ENCODE measurements around the gene RUNX1. TPM values are rescaled to one million over a fixed set of nuclear protein-coding genes. Genes with fewer than 3 reads are reported as not detected.

Gene RUNX1
- total RNA-seq, 1 donor from 2014 or later: 92.1 TPM

- ATAC-seq (ENCODE audit: low read depth) (no peak), DNase-seq (no peak)
- H3K4me3 Mint-ChIP-seq: no peak overlapping the region
- CTCF ChIA-PET: no interaction called here
- H3K4me1 Mint-ChIP-seq: no peaks in the 10 kb centered on the region
- H3K27ac Mint-ChIP-seq: no peak overlapping the region
- H3K27me3 Mint-ChIP-seq: no peaks in the 10 kb centered on the region
- POLR2A ChIA-PET: no interaction called here
- H3K36me3 Mint-ChIP-seq (ENCODE audit: low read depth): no peaks in the 10 kb centered on the region
- peaks cover 3% of the 10 kb centered on the region for H3K9me3 Mint-ChIP-seq
- intact Hi-C loops (cut with micrococcal nuclease): no loop called here
- TF ChIP-seq, protein P1, sequence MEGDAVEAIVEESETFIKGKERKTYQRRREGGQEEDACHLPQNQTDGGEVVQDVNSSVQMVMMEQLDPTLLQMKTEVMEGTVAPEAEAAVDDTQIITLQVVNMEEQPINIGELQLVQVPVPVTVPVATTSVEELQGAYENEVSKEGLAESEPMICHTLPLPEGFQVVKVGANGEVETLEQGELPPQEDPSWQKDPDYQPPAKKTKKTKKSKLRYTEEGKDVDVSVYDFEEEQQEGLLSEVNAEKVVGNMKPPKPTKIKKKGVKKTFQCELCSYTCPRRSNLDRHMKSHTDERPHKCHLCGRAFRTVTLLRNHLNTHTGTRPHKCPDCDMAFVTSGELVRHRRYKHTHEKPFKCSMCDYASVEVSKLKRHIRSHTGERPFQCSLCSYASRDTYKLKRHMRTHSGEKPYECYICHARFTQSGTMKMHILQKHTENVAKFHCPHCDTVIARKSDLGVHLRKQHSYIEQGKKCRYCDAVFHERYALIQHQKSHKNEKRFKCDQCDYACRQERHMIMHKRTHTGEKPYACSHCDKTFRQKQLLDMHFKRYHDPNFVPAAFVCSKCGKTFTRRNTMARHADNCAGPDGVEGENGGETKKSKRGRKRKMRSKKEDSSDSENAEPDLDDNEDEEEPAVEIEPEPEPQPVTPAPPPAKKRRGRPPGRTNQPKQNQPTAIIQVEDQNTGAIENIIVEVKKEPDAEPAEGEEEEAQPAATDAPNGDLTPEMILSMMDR (IDR thresholded peaks at IDR 0.05): no peak
Observed at GRCh38 chr21:35083246-35083645, 34.1 kb upstream of the RUNX1 start.

- H3K36me3 Mint-ChIP-seq (ENCODE audit: low read depth): no peaks in the 10 kb centered on the region
- intact Hi-C loops (cut with micrococcal nuclease): no loop called here
- peaks cover 3% of the 10 kb centered on the region for H3K9me3 Mint-ChIP-seq
- CTCF ChIA-PET: no interaction called here
- no peak for ATAC-seq (ENCODE audit: low read depth)
- H3K4me3 Mint-ChIP-seq: no peak overlapping the region
- H3K27ac Mint-ChIP-seq: no peak overlapping the region
- no peaks in the 10 kb centered on the region for H3K27me3 Mint-ChIP-seq
- no peaks in the 10 kb centered on the region for H3K4me1 Mint-ChIP-seq
- POLR2A ChIA-PET: no interaction called here
- TF ChIP-seq, protein P1 (IDR thresholded peaks at IDR 0.05): no peak
- no peak for DNase-seq
Observed at GRCh38 chr21:35081861-35082260, 32.8 kb upstream of the RUNX1 start.

GRCh38 chr21:35079181-35079580 lies 30.1 kb upstream of the RUNX1 start:
- no peak for ATAC-seq (ENCODE audit: low read depth)
- H3K9me3 Mint-ChIP-seq: peaks cover 2% of the 10 kb centered on the region
- DNase-seq: no peak
- POLR2A ChIA-PET: no interaction called here
- CTCF ChIA-PET: no interaction called here
- TF ChIP-seq, protein P1 (IDR thresholded peaks at IDR 0.05): no peak
- H3K4me3 Mint-ChIP-seq: no peak overlapping the region
- H3K4me1 Mint-ChIP-seq: no peaks in the 10 kb centered on the region
- H3K27ac Mint-ChIP-seq: no peak overlapping the region
- H3K27me3 Mint-ChIP-seq: no peaks in the 10 kb centered on the region
- intact Hi-C loops (cut with micrococcal nuclease): no loop called here
- no peaks in the 10 kb centered on the region for H3K36me3 Mint-ChIP-seq (ENCODE audit: low read depth)

DNA sequence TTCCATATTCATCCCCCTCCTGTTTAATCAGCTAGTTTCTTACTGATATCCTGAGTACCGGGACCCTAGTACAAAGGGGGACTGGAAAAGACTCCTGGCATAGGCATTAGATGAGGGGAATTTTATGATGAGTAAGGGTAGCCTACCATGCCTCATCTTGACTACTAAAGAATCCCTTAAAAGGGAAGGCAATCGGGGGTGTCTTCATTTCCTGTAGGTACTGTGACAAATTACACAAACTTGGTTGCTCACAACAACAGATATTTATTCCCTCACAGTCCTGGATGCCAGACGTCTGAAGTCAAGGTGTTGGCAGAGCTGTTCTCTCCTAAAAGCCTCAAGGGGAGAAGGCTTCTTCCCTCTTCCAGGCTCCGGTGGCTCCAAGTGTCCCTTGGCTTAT lies 28.9 kb upstream of the RUNX1 start:
- TF ChIP-seq, protein P1 (IDR thresholded peaks at IDR 0.05): no peak
- H3K4me3 Mint-ChIP-seq: no peak overlapping the region
- H3K4me1 Mint-ChIP-seq: no peaks in the 10 kb centered on the region
- H3K27ac Mint-ChIP-seq: no peak overlapping the region
- peaks cover 6% of the 10 kb centered on the region for H3K9me3 Mint-ChIP-seq
- ChIA-PET CTCF (no interaction called here), POLR2A (no interaction called here)
- no peak for DNase-seq
- intact Hi-C loops (cut with micrococcal nuclease): no loop called here
- ATAC-seq (ENCODE audit: low read depth): no peak
- H3K36me3 Mint-ChIP-seq (ENCODE audit: low read depth): no peaks in the 10 kb centered on the region
- peaks cover 5% of the 10 kb centered on the region for H3K27me3 Mint-ChIP-seq

- intact Hi-C loops (cut with micrococcal nuclease): no loop called here
- CTCF ChIA-PET: no interaction called here
- TF ChIP-seq, protein P1 (IDR thresholded peaks at IDR 0.05): no peak
- Mint-ChIP-seq H3K9me3 (peaks cover 6% of the 10 kb centered on the region), H3K4me1 (no peaks in the 10 kb centered on the region), H3K27ac (no peak overlapping the region), H3K27me3 (peaks cover 5% of the 10 kb centered on the region), H3K36me3 (ENCODE audit: low read depth) (no peaks in the 10 kb centered on the region), H3K4me3 (no peak overlapping the region)
- ATAC-seq (ENCODE audit: low read depth) (no peak), DNase-seq (no peak)
- POLR2A ChIA-PET: no interaction called here
Observed at GRCh38 chr21:35077466-35077865, 28.4 kb upstream of the RUNX1 start.

Measured in activated B cell treated with CpG ODN at 0.5 μM for 24 hours (primary cell).